GM21526 (cell line): ENCODE results near the gene KCNIP3.

Experiments
- ATAC-seq: cut with Tn5 transposase; IDR thresholded peaks from one replicate; pipeline ENCODE4 v1.9.1; 2021; ENCODE audit warnings: moderate library complexity; ENCODE audit not compliant: unreplicated experiment, low FRiP score

Gene KCNIP3

DNA sequence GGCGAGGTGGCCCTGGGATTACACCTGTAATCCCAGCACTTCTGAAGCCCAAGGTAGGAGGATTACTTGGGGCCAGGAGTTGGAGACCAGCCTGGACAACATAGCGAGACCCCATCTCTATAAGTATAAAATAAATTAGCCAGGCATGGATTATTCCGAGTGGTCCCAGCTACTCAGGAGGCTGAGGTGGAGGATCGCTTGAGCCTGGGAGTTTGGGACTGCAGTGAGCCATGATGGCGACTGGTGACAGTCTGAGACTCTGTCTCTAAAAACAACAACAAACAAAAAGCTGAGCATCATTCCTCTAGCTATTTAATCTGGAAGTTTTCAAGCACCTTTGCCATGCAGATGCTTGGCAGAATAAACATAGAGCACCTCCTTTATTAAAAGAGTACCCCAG is 83.6 kb downstream of the KCNIP3 start:
- ATAC-seq: no peak

DNA sequence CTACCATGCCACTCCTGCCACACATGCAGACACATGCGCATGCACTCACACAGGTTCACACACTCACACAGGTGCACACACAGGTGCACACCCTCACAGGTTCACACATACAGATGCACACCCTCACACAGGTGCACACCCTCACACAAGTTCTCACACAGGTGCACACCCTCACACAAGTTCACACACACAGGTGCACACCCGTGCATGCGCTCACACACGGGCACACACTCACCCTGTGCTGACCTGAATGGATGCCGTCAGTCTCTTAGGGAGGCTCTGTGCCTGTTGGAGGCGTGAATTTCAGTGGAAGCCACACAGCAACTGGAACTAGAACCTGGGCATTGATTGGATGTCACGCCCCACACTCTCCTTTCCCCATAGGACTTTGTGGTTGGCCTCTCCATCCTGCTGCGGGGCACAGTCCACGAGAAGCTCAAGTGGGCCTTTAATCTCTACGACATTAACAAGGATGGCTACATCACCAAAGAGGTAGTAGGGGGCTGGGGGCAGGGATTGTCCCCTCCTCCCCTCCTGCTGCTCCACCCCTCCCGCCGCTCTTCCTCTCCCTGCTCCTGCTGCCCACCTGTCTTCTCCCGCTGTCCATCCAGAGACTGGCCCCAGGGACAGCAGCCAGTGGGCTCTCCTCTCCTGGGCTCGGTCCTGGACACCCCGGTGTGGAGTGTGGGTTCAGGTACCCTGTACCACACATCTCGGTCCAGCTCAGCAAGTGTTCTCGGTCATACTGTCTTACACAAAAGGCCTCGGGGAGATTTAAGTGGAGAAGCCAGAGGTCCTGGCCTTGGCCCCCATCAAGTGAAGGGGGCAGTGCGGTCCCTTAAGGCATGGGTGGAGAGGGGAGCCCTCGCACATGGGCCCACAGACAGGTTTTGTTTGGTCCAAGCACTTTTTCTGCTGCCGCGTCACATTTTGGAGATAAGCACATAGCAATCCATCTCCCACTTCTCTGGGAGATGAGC is 84.4 kb downstream of the KCNIP3 start:
- ATAC-seq: no peak

DNA sequence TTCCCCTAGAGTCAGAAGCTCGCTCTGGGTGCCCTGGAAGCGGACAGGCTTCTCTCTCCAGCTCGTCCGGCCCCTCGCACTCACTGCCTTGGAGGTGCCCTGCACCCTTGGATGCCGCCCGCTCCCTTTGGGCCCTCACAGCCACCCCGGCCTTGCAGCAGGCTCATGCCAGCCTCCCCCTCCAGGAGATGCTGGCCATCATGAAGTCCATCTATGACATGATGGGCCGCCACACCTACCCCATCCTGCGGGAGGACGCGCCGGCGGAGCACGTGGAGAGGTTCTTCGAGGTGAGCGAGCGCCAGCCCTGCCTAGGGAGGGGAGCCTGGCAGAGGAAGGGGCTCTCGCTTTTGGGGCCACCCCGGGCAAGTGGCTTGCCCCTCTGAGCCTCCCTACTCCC is 85.0 kb downstream of the KCNIP3 start:
- no peak for ATAC-seq

DNA sequence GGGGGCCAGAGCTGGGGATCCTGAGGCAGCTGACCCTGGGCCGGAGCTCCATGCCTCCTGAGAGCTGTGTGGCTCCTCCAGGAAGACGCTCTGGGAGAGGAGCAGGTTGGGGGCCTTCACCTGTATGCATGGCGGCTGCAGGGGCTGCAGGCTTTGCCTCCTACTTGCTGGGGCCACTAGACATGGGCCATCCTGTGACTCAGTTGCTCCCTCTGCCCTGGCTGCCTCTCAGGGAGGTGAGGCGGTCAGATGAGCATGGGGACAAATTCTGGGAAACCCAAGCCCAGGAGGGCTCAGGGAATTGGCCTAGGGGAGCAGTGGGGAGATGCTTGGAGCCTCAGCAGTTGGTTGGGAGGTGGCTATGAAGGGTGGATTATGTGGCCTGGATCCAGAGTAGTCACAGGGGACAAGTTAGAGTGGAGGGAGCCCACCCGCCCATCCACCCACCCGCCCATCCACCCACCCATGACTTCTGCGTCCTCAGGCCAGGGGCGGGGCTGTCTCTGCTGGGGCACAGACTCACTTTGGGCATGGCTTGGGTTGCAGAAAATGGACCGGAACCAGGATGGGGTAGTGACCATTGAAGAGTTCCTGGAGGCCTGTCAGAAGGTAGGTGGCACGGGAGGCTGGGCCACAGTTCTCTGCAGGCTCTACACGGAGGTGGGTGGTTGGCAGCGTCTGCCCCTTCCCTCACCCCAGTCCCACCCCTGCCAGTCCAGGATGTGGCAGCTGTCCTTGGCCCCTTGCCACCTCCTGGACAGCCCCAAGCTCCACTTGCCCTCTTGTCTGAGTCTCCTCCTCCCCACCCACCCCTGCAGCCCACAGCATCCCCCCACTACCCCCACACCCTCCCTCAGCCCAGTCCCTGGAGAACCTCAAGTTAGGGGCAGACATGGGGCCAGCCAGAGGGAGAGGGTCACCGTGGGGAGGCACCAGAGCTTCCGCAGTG is 85.8 kb downstream of the KCNIP3 start:
- ATAC-seq: no peak

DNA sequence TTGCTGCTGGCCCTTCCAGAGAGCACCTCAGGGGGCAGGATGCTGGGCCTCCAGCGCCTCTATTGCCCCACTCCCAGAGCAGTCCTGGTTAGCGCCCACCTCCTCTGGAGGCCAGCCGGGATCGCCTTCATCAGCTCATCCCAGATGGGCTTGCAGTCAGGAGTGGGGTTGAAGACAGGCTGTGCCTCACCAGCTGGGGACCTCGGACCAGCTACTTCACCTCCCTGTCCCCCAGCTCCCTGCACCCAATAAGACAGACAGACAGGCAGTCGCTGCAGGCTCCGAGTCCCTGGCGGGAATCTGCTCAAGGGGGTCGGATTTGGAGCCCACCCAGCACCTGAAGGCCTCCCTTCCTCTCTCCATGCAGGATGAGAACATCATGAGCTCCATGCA is 86.5 kb downstream of the KCNIP3 start:
- no peak for ATAC-seq

DNA sequence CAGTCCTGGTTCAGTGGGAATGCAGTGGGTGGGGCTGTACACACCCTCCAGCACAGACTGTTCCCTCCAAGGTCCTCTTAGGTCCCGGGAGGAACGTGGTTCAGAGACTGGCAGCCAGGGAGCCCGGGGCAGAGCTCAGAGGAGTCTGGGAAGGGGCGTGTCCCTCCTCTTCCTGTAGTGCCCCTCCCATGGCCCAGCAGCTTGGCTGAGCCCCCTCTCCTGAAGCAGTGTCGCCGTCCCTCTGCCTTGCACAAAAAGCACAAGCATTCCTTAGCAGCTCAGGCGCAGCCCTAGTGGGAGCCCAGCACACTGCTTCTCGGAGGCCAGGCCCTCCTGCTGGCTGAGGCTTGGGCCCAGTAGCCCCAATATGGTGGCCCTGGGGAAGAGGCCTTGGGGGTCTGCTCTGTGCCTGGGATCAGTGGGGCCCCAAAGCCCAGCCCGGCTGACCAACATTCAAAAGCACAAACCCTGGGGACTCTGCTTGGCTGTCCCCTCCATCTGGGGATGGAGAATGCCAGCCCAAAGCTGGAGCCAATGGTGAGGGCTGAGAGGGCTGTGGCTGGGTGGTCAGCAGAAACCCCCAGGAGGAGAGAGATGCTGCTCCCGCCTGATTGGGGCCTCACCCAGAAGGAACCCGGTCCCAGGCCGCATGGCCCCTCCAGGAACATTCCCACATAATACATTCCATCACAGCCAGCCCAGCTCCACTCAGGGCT is 87.9 kb downstream of the KCNIP3 start:
- no peak for ATAC-seq

DNA sequence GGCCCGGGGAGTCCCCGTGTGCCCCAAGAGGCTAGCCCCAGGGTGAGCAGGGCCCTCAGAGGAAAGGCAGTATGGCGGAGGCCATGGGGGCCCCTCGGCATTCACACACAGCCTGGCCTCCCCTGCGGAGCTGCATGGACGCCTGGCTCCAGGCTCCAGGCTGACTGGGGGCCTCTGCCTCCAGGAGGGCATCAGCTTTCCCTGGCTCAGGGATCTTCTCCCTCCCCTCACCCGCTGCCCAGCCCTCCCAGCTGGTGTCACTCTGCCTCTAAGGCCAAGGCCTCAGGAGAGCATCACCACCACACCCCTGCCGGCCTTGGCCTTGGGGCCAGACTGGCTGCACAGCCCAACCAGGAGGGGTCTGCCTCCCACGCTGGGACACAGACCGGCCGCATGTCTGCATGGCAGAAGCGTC is 88.4 kb downstream of the KCNIP3 start:
- no peak for ATAC-seq

DNA sequence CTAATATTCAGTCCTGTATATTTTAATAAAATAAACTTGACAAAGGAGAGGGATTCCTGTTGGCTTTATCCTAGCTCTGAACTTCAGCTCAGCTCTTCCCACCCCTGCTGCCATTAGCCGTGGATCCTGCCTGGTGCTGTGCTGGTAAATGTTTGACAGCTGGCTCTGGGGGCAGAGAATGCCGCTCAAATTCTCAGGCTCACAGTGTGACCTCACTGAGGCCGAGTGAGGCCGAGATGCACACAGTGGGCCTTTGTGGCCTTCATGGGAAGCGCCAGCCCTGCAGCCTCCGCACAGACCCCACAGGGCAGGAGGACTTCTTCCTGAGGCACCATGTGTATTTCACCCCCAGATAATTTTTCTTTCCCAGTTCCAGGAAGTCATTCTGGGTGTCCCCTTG is 88.9 kb downstream of the KCNIP3 start:
- no peak for ATAC-seq

DNA sequence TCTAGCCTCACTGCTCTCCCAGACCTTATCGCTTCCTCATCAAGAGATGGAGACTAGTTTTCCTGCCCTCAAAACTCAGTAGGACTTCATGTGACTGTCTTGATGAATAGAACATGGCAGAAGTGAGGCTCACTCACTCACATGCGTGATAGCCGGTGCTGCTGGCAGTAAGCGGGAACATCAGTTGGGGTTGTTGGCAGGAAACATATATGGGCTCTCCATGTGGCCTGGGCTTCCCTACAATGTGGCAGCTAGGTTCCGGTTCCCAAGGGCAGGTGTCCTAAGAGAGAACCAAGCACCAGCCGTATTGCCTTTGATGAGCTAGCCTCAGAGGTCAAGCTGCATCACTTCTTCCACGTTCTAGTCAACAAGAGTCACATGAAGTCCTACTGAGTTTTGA is 90.2 kb downstream of the KCNIP3 start:
- ATAC-seq: no peak

DNA sequence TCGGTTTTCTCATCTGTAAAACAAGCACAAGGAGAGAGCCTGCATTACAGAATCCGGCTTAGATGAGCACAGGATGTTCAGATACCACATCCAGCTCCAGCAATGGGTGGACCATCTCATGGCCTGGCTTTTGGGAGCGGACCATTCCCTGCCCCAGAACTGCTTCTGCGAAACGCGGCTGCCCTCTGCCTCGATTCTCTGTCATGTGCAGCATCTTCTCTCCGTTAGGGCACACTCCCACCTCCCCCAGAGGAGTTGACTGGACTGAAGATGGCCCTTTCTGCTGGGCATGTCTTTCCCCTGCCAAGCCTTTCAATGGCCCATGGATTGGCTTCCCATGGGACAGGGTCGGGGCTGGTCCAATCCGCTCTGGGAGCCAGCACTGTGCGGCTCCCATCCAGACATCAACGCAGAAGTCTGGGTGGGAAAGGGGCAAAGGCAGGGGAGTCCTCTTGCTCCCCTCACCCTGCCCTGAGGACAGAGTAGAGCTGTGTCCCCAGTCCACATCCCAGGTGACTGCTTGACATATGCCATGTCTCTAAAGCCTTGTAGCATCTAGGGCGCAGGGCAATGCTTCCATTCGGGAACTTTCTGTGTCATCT is 91.0 kb downstream of the KCNIP3 start:
- ATAC-seq: no peak

DNA sequence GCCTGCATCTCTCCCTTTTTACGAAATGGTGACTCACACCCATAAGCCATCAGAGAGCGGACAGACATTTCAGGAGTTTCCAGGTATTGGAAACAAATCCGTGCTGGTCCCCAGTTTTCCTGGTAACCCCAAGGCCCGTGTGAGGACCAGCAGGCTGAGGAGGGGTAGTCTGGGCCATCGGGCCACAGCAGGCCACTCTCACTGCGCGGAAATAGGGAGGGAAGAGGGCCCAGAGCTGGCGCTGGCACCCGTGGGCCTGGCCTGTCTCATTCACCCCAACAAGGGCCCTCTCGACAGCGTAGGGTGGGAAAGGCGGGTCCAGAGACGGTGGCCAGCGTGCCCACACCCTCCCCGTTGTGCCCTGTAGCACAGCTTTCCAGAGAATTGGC is 91.7 kb downstream of the KCNIP3 start:
- ATAC-seq: no peak

DNA sequence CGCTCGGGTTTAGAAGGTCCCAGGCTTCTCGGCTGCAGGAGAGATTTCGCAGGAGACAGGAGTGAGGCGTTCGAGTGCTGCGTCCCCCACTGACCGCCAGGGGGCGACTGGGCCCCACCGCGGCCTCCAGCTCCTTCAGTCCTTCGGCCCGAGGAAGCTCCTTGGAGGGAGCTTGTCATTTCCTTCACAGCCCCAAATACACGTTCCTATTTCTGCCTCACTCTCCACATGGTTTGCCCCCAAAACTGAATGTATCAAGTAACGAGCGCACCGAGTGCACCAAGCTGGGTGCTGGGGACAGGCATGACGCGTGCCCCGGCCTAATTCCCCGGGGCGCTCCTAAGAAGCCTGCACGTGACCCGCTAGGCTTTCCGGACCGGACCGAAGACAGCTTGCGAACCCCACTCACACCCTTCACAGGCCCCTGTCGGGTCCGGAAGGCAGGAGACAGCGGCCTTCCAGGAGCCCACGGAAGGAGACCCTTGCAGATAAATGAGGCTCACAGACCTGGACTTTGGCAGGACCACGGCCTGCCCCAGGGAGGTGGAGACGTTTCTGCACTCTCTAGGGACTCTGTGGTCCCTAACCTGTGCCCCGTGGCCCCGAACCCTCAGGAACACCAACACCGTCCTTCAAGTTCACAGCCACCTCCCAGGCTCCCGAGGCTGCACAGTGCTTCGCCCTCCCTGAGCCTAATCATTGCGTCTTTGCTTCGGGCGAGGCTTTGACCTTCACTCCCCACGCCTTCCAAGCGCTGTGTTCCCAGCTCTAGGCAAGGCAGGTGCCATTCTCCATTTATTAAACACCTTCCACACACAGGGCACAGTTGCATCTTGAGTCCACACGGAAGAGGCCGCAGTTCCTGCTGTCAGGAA is 92.3 kb downstream of the KCNIP3 start:
- no peak for ATAC-seq

DNA sequence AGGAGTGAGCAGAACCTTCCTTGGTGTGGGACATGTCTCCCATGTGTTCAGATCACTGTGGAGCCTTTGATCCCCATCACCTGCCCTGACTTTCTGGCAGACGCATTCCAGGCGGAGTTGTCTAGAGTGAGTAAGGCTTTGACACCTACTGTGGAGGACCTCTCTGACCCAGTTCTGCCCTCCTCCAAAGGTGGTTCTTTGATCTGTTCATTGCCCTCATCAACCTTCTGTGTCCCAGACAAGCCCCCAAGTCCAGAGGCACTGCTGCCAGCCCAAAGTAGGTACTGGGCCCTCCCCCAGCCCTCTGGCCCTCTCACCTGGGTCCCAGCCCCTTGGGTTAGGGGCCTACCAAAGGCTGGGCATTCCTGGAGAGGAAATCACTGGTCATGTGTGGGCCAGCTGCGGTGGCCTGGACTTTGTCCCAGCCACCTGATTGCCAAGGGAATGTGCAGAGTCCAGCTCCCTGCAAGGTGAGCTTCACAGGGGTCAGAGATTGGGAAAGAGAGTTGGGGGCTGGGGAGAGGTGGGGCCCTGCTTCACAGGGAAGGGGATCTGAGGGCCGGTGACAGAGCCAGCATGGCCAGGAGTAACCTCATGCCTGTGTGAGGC is 93.2 kb downstream of the KCNIP3 start:
- no peak for ATAC-seq

DNA sequence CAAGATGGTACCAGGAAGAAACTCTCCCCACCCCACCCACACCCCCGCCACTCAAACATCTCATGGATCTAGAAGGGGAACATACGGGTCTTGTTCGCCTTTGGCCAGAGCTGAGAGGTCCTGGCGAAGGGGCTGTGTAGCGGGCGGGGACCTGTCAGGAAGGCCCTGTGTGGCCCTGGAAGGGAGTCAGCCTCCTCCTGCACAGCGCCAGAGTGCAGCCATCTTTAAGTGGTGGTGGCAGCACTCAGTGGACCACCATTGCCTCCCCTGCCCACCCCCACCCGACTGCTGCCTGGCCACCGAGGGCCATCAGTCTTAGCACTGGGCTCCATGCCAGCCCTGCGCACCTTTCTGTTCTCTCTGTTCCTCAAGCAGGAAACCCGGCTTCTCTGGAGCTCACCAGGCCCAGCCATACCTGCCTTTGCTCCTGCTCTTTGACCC is 93.8 kb downstream of the KCNIP3 start:
- no peak for ATAC-seq

DNA sequence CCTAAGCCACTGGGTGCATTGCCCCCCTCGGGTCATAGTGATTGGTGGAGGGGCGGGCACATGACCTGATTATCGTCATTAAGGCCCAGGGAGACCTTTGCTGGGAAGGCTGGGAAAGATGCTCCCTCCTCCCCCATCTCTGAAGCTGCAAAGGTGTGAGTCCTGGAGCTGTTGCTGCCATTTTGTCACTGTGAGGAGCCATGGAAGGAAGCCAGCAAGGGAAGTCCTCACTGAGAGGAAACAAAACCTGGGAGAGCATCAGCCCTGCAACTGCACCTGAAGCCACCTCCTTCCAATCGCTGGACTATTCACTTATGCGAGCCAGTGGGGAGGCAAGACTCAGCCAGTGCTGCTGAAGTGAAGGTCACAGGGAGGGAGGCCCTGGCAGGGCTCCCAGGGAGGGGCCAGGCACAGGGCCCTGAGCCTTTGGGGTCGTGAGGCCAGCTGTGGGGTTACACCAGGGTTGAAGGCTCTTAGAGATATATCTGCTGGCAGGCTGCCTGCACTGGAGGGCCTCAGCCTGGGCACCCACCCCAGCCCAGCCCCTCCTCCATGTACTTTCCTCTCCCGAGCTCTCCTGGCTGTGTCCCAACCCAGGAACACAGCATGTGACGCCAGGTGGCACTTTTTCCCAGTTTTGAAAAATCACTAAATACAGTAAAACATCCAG is 94.6 kb downstream of the KCNIP3 start:
- no peak for ATAC-seq

DNA sequence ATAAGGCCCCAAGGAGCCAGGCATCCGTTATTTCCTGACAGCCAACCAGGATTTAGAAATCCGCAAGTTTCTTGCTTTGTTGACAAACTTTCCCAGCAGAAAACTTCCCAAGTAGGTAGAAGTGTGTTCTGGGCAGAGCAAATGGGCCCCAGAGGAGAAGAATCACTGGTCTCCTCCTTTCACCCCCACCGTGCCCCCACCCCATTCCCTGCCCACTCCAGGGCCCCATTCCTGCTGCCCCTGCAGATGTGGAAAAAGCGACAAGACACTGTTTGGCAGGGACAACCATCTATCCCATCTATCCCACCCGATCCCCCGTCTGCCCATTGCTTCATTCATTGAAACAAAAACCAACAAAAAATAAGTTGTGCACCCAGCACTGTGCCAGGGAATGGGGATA is 95.2 kb downstream of the KCNIP3 start:
- no peak for ATAC-seq

DNA sequence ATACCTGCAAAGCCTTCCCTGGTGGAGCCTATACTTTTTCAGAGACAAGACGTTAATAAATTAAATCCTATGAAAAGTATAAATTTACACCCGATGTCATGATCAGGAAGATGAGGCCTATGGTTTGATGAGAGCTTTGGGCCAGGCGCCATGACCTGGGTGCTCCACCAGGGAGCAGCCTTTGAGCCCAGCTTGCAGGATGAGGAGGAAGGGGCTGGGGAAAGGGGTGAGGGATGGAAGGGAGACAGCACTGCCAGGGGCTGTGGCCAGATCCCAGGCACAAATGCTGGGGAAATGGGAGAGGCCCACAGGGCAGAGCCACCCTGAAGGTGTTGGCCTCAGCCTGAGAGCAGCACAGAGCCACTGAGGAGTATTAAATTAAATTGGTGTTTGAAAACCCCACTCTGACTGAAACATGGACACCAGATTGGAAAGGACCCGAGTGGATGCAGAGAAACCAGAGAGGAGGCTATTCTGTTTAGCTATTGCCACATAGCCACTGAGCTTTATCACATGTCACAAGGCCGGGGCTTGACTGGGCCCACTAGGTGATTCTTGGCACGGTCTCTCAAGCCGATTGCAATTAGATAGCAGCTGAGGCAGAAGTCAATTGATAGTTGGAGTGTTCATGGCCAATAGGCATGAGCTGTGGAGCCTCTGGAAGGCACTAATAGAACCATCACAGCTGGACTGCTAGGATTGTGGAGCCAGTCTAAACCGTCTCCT is 95.7 kb downstream of the KCNIP3 start:
- no peak for ATAC-seq

DNA sequence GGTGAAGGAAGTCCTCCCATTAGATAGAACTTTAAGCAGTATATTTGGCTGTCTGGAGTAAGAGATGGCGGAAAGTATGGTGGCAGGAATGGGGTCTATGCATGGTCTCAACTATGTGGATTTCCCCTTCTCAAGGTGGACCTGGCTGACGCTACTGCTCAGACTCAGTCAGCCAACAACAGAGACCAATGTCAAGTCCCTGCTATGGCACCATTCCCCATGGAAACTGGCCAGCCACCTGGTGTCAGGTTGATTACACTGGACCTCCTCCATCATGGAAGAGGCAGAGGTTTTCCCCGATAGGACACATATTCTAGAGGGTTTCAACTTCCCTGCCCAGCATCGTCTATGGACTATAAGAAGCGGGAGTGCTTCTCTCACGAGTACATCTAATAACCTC is 96.8 kb downstream of the KCNIP3 start:
- no peak for ATAC-seq
